Measurements from ENCODE around the gene PPP1R14C. TPM values are rescaled to one million over a fixed set of nuclear protein-coding genes. Genes with fewer than 3 reads are reported as not detected.
"Not testable (repeated sequence)": the region's sequence is repeated elsewhere in the genome, so short reads cannot be mapped to it uniquely, and the experiment has no call there.

The PPP1R14C gene
- total RNA-seq, 2 experiments from 2014 or later, result not detected

GRCh38 chr6:150177259-150177951 lies 34.6 kb downstream of the PPP1R14C start:
- ATAC-seq (no peak), DNase-seq (no peak)
- ChIA-PET POLR2A (no interaction called here), CTCF (no interaction called here)
- no peak overlapping the region for H3K4me3 Mint-ChIP-seq
- H3K36me3 Mint-ChIP-seq (ENCODE audit: low read depth), result no peaks in the 10 kb centered on the region
- no peaks in the 10 kb centered on the region for H3K27me3 Mint-ChIP-seq (ENCODE audit: low read depth)
- no peaks in the 10 kb centered on the region for H3K9me3 Mint-ChIP-seq (ENCODE audit: insufficient read depth)
- H3K4me1 Mint-ChIP-seq (ENCODE audit: low read depth), result peaks cover 4% of the 10 kb centered on the region
- no peak overlapping the region for H3K27ac Mint-ChIP-seq

DNA sequence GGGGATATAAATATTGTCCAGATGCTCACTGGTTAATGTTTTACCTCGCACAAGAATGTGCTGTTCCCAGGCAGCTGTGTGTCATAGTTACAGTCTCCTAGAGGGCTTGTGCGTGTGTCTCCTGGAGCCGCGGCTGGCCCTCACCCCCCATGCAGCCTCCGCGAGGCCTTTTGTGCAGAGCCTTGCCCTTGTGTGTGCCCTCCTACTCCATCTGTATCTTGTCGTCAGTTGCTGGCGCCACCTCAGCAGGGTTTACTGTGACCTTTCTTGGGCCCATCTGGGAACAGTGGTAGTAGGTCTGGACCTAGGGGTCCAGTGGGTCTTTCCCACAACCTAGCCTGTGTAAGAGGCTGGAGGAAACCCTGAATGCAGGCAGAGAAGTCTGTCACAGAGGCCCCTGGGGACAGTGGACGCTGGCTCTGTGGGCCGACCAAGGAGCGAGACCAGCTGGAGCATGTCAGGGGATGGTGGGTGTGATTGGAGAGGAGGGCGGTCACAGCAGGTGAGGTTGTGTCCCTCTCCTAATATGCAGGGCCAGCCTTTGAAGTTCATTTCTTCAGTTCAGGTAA lies 35.2 kb downstream of the PPP1R14C start:
- DNase-seq (no peak), ATAC-seq (no peak)
- Mint-ChIP-seq H3K27ac (no peak overlapping the region), H3K36me3 (ENCODE audit: low read depth) (no peaks in the 10 kb centered on the region), H3K4me3 (no peak overlapping the region), H3K27me3 (ENCODE audit: low read depth) (no peaks in the 10 kb centered on the region), H3K4me1 (ENCODE audit: low read depth) (peaks cover 4% of the 10 kb centered on the region), H3K9me3 (ENCODE audit: insufficient read depth) (no peaks in the 10 kb centered on the region)
- ChIA-PET CTCF (interaction anchor here (0.8 kb wide), 1 partner anchor 99 kb away, joined by 3 read pairs; no protein-coding TSS in a partner anchor), POLR2A (no interaction called here)

GRCh38 chr6:150179030-150179429 lies 36.2 kb downstream of the PPP1R14C start:
- Mint-ChIP-seq H3K9me3 (ENCODE audit: insufficient read depth) (no peaks in the 10 kb centered on the region), H3K4me3 (no peak overlapping the region), H3K27ac (no peak overlapping the region), H3K27me3 (ENCODE audit: low read depth) (no peaks in the 10 kb centered on the region), H3K36me3 (ENCODE audit: low read depth) (no peaks in the 10 kb centered on the region), H3K4me1 (ENCODE audit: low read depth) (peaks cover 4% of the 10 kb centered on the region)
- DNase-seq, result no peak
- ChIA-PET POLR2A (no interaction called here), CTCF (interaction anchor here (0.8 kb wide), 1 partner anchor 100 kb away, joined by 3 read pairs; no protein-coding TSS in a partner anchor)
- ATAC-seq, result no peak

GRCh38 chr6:150179907-150180424 lies 37.1 kb downstream of the PPP1R14C start:
- H3K27ac Mint-ChIP-seq; H3K36me3 Mint-ChIP-seq (ENCODE audit: low read depth); ATAC-seq; H3K4me3 Mint-ChIP-seq; H3K9me3 Mint-ChIP-seq (ENCODE audit: insufficient read depth); H3K27me3 Mint-ChIP-seq (ENCODE audit: low read depth); H3K4me1 Mint-ChIP-seq (ENCODE audit: low read depth); DNase-seq: not testable (repeated sequence)
- CTCF ChIA-PET, result interaction anchor here (0.8 kb wide), 1 partner anchor 109 kb away, joined by 3 read pairs; no protein-coding TSS in a partner anchor
- POLR2A ChIA-PET, result interaction anchor here (0.6 kb wide), 1 partner anchor 628 kb away, joined by 3 read pairs; no protein-coding TSS in a partner anchor

GRCh38 chr6:150180517-150180916 lies 37.7 kb downstream of the PPP1R14C start:
- Mint-ChIP-seq H3K4me3 (no peak overlapping the region), H3K27me3 (ENCODE audit: low read depth) (peaks cover 3% of the 10 kb centered on the region), H3K27ac (no peak overlapping the region), H3K4me1 (ENCODE audit: low read depth) (peaks cover 4% of the 10 kb centered on the region), H3K36me3 (ENCODE audit: low read depth) (no peaks in the 10 kb centered on the region), H3K9me3 (ENCODE audit: insufficient read depth) (no peaks in the 10 kb centered on the region)
- ChIA-PET CTCF (interaction anchor here (0.8 kb wide), 1 partner anchor 109 kb away, joined by 3 read pairs; no protein-coding TSS in a partner anchor), POLR2A (interaction anchor here (0.5 to 0.6 kb wide), 2 partner anchors 627 to 1480 kb away, joined by 3 to 5 read pairs; no protein-coding TSS in a partner anchor)
- ATAC-seq (no peak), DNase-seq (no peak)

DNA sequence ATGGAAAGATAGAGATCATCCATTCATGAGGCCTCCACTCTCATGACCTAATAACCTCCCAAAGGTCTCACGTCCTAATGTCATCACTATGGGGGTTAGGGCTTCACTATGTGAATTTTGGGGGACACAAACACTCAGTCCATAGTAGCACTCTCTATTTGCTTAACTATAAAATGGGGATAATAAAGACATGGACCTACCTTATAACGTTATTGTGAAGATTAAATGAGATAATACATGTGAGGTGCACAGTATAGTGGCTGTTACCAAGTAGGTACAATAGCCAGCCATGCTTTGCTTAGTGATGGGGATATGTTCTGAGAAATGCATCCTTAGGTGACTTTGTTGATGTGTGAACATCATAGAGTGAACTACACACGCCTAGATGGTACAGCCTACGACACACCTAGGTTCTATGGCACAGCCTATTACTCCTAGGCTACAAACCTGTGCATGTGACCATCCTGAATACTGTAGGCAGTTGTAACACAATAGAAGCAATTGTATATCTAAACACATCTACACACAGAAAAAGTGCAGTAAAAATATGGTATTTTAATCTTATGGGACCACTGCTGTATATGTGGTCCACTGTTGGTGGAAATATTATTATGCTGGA lies 39.7 kb downstream of the PPP1R14C start:
- ChIA-PET CTCF (no interaction called here), POLR2A (no interaction called here)
- no peak for ATAC-seq
- Mint-ChIP-seq H3K27ac (no peak overlapping the region), H3K4me3 (no peak overlapping the region), H3K4me1 (ENCODE audit: low read depth) (peaks cover 4% of the 10 kb centered on the region), H3K36me3 (ENCODE audit: low read depth) (no peaks in the 10 kb centered on the region), H3K27me3 (ENCODE audit: low read depth) (peaks cover 7% of the 10 kb centered on the region), H3K9me3 (ENCODE audit: insufficient read depth) (no peaks in the 10 kb centered on the region)
- DNase-seq, result no peak

DNA sequence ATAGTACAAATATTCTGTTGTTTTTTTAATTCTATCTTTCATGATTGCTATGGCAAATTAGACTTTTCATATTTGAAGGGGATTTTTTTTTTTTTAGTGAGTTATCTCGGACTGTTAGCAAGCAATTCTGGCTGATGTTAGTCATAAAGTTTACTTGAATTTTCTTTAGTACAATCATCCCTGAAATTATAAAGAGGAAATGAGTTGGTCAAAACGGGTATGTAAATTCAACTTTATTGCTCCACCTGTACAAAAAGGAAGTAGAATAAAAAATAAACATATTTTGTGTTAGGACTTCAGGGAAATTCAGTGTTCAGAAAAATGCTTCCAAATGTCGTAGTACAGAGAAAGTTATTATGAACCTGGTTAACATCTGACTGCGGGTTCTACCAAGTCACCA lies 40.3 kb downstream of the PPP1R14C start:
- Mint-ChIP-seq H3K27me3 (ENCODE audit: low read depth) (peaks cover 8% of the 10 kb centered on the region), H3K27ac (no peak overlapping the region), H3K9me3 (ENCODE audit: insufficient read depth) (no peaks in the 10 kb centered on the region), H3K4me3 (no peak overlapping the region), H3K4me1 (ENCODE audit: low read depth) (peaks cover 4% of the 10 kb centered on the region), H3K36me3 (ENCODE audit: low read depth) (no peaks in the 10 kb centered on the region)
- DNase-seq (no peak), ATAC-seq (no peak)
- POLR2A ChIA-PET, result no interaction called here
- CTCF ChIA-PET, result no interaction called here

DNA sequence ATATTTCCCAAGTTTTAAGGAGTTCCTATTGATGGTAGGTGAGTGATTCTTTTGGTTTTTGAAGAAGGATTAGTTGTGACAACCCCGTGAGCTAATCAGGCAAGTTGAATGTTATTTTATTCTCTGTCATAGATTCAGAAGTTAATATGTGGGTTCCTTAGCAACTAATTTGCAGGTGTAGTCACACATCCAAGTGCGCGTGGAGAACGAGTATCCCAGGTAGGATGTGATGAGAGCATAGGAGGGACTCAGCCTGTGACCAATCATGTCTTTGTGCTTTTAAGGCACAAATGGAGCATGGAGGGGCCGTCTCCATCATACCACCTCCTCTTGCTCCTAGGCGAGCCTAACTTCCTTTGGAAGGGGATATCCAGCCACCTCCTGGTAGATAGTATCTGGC lies 41.1 kb downstream of the PPP1R14C start:
- CTCF ChIA-PET, result no interaction called here
- H3K27me3 Mint-ChIP-seq (ENCODE audit: low read depth), result peaks cover 10% of the 10 kb centered on the region

GRCh38 chr6:150184850-150185731 lies 42.2 kb downstream of the PPP1R14C start:
- no peak for ATAC-seq
- Mint-ChIP-seq H3K27ac (no peak overlapping the region), H3K9me3 (ENCODE audit: insufficient read depth) (no peaks in the 10 kb centered on the region), H3K27me3 (ENCODE audit: low read depth) (peaks cover 12% of the 10 kb centered on the region), H3K36me3 (ENCODE audit: low read depth) (no peaks in the 10 kb centered on the region), H3K4me3 (no peak overlapping the region), H3K4me1 (ENCODE audit: low read depth) (peaks cover 4% of the 10 kb centered on the region)
- ChIA-PET CTCF (no interaction called here), POLR2A (no interaction called here)
- no peak for DNase-seq

More for the DNA sequence above, 41.1 kb downstream of the PPP1R14C start:
- ATAC-seq (no peak), DNase-seq (no peak)
- H3K4me1 Mint-ChIP-seq (ENCODE audit: low read depth), result peaks cover 4% of the 10 kb centered on the region
- no peak overlapping the region for H3K27ac Mint-ChIP-seq
- no peak overlapping the region for H3K4me3 Mint-ChIP-seq
- no peaks in the 10 kb centered on the region for H3K9me3 Mint-ChIP-seq (ENCODE audit: insufficient read depth)
- no peaks in the 10 kb centered on the region for H3K36me3 Mint-ChIP-seq (ENCODE audit: low read depth)
- POLR2A ChIA-PET, result interaction anchor here (0.7 kb wide), 1 partner anchor 1054 kb away, joined by 3 read pairs; no protein-coding TSS in a partner anchor

DNA sequence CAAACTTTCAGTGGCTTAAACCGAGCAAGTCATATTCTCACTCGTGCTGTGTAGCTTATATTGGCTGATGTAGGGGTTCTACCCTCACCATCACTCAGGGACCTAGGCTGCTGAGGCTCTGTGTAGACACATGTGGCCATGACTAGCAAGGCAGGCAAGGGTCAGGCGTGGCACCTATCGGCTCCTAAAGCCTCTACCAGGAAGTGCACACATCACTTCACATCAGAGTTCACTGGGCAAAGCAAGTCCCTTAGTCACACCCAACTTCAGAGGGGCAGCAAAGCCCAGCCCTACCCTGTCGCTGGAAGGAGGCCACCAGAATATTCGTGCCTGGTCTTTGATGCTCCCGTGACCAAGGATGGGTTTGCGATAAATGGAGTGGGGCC lies 42.9 kb downstream of the PPP1R14C start:
- no peak for ATAC-seq
- DNase-seq, result no peak
- ChIA-PET POLR2A (no interaction called here), CTCF (no interaction called here)
- Mint-ChIP-seq H3K27me3 (ENCODE audit: low read depth) (peaks cover 12% of the 10 kb centered on the region), H3K27ac (no peak overlapping the region), H3K4me3 (no peak overlapping the region), H3K36me3 (ENCODE audit: low read depth) (no peaks in the 10 kb centered on the region), H3K9me3 (ENCODE audit: insufficient read depth) (no peaks in the 10 kb centered on the region), H3K4me1 (ENCODE audit: low read depth) (peaks cover under 1% of the 10 kb centered on the region)

- ChIA-PET CTCF (no interaction called here), POLR2A (no interaction called here)
- H3K36me3 Mint-ChIP-seq (ENCODE audit: low read depth), result no peaks in the 10 kb centered on the region
- no peak overlapping the region for H3K4me3 Mint-ChIP-seq
- no peak overlapping the region for H3K27ac Mint-ChIP-seq
- H3K9me3 Mint-ChIP-seq (ENCODE audit: insufficient read depth), result no peaks in the 10 kb centered on the region
- DNase-seq (no peak), ATAC-seq (no peak)
- no peaks in the 10 kb centered on the region for H3K4me1 Mint-ChIP-seq (ENCODE audit: low read depth)
- H3K27me3 Mint-ChIP-seq (ENCODE audit: low read depth), result peaks cover 12% of the 10 kb centered on the region
Measured at GRCh38 chr6:150186129-150186898, 43.5 kb downstream of the PPP1R14C start.
